ENCODE results near the gene PRR19.

Gene PRR19

DNA sequence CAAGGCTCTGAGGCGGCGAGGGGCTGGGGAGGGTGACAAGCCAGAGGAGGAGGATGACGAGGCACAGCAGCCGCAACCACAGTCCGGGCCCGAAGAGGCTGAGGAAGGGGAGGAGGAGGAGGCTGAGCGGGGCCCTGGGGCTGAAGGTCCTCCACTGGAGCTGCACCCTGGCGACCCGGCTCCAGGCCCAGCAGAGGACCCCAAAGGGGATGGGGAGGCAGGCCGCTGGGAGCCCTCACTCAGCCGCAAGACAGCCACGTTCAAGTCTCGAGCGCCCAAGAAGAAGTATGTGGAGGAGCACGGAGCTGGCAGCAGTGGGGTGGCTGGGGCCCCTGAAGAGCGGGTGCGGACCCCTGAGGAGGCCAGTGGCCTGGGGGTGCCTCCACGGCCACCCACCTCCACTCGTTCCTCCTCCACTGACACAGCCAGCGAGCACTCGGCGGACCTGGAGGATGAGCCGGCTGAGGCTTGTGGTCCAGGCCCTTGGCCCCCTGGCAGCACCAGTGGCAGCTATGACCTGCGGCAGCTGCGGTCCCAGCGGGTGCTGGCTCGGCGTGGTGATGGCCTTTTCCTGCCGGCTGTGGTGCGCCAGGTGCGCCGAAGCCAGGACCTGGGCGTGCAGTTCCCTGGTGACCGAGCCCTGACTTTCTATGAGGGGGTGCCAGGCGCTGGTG lies 29.9 kb upstream of the PRR19 start:
- DNase-seq = no peak

DNA sequence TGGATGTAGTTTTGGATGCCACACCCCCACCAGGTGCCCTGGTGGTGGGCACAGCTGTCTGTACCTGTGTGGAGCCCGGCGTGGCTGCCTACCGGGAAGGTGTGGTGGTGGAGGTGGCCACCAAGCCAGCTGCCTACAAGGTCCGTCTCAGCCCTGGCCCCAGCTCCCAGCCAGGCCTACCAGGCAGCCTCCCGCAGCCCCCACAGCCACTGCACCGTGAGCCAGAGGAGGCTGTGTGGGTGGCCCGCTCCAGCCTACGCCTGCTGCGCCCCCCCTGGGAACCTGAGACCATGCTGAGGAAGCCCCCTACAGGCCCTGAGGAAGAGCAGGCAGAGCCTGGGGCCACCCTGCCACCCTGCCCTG lies 29.4 kb upstream of the PRR19 start:
- no peak for DNase-seq

DNA sequence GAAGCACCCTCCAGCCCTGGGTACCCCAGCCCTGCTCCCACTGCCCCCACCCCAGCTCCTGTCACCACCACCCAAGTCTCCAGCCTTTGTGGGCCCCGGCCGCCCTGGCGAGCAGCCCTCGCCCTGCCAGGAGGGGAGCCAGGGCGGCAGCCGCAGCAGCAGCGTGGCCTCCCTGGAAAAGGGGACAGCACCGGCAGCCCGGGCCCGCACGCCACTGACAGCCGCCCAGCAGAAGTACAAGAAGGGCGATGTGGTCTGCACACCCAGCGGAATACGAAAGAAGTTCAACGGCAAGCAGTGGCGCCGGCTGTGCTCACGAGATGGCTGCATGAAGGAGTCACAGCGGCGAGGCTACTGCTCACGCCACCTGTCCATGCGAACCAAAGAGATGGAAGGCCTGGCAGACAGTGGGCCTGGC lies 28.9 kb upstream of the PRR19 start:
- DNase-seq = no peak

DNA sequence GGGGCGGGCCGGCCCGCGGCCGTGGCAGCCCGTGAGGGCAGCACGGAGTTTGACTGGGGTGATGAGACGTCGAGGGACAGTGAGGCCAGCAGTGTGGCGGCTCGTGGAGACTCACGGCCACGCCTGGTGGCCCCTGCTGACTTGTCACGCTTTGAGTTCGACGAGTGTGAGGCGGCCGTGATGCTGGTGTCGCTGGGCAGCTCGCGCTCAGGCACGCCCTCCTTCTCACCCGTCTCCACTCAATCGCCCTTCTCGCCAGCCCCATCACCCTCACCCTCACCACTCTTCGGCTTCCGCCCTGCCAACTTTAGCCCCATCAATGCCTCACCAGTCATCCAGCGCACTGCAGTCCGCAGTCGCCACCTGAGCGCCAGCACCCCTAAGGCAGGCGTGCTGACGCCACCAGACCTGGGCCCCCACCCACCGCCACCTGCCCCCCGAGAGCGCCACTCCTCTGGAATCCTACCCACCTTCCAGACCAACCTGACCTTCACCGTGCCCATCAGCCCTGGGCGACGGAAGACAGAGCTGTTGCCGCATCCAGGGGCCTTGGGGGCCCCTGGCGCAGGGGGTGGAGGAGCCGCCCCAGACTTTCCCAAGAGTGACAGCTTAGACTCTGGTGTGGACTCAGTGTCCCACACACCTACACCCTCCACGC lies 28.4 kb upstream of the PRR19 start:
- no peak for DNase-seq

DNA sequence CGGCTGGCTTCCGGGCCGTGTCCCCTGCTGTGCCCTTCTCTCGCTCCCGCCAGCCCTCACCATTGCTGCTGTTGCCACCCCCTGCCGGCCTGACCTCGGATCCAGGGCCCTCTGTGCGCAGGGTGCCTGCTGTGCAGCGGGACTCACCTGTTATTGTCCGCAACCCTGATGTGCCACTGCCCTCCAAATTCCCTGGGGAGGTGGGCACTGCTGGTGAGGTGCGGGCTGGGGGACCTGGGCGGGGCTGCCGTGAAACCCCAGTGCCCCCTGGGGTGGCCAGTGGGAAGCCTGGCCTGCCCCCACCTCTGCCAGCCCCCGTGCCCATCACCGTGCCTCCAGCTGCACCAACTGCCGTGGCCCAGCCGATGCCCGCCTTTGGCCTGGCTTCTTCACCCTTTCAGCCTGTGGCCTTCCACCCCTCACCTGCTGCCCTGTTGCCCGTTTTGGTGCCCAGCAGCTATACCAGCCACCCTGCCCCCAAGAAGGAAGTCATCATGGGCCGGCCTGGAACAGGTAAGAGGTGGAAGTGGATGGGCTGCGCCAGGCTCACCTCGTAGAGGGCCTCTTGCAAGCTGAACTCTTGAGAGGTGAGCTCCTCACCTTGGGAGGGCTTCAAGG lies 27.8 kb upstream of the PRR19 start:
- DNase-seq = no peak

DNA sequence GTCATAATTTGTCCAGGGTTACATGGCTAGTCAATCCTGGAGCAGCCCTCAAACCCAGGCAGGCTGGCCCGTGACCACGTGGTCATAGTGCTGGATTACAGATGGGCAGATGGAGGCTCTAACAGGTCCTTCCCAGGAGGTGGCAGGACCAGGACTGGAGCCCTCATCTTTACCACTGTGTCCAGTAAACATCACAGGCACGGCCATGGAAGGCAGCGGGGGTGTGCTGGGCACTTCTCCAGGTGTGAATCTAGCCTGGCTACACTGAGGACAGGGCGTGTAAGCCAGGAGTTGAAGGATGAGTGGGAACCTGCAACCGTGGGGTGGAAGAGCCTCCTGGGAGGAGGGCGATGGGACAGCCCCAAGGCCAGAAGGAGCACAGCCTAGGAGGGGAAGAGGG lies 26.8 kb upstream of the PRR19 start:
- no peak for DNase-seq

DNA sequence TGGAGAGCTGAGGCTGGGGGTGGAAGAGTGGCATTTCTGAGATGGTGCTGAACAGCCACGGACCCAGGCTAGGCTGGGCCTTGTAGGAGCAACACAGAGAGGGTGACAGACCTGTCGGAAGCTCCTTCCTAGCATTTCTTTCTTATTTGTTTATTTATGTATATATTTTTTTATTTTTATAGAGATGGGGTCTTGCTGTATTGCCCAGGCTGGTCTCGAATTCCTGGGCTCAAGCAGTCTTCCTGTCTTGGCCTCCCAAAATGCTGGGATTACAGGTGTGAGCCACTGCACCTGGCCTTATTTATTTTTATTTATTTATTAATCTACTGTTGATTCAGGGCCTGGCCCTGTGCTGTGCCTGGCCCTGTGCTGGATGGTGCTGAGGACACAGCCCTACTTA lies 26.4 kb upstream of the PRR19 start:
- DNase-seq = no peak

DNA sequence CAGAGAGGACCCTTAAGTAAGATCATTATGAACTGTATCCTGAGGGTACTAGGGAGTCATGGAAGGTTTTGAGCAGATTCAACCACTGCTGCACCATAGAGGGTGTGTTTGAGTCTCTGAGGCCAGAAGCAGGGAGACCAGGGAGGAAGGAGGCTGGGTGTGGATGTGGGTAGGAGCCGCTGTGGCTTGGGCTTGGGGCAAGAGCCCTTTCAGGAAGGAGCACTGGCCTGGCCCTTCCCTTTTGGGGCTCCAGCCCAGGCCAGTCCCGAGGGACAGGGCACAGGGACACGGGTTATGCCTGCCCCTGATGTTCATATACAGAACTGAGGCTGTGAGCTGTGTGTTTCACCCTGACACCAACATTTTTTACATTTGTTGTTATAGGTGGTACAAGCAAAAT lies 25.6 kb upstream of the PRR19 start:
- no peak for DNase-seq

DNA sequence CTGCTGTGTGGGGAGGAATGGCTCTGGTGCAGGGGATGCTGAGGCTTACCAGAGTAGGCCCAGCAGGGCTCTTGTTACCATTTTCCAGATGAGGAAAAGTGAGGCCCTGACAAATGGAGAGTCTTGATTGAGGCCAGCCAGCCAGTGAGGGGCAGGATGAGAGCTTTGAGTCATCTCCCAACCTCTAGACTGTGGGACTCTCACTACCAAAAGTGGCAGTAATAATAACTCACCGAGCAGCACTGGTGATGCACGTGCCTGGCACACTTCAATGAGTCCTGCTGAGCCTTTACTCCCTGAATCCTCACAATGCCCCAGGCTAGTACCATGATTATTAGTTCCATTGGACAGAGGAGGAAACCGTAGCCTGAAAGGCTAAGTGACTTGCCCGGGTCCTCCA lies 25.1 kb upstream of the PRR19 start:
- no peak for DNase-seq

DNA sequence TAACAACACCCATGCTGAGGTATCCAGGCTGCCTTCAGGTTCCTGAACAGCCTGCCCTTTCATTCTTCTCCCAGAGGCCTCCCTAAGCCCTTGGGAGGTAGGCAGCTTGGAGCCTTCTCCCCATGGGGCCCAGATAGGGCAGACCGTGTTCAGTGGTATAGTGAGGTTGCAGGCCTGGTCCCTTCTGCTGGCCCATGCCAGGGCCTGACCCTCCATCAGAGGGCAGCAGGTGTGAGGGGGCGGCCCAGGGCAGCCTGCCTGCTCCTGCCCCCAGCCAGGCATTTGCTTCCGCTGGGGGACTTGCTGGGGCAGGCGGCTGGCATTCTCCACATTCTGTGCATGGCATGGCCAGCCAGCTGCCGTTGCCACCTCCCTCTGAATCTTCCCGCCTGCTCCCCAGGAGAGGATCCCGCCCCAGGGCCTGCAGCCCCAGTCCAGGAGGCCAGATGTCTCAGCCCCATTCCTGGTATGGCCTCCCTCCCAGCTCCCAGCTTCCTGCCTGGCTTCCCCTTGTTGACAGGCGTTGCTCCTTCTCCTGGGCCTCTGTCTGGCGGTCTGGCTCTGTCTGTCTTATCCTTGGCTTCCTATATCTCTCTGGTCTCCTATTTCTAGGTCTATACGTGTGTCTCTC lies 24.0 kb upstream of the PRR19 start:
- DNase-seq = no peak

DNA sequence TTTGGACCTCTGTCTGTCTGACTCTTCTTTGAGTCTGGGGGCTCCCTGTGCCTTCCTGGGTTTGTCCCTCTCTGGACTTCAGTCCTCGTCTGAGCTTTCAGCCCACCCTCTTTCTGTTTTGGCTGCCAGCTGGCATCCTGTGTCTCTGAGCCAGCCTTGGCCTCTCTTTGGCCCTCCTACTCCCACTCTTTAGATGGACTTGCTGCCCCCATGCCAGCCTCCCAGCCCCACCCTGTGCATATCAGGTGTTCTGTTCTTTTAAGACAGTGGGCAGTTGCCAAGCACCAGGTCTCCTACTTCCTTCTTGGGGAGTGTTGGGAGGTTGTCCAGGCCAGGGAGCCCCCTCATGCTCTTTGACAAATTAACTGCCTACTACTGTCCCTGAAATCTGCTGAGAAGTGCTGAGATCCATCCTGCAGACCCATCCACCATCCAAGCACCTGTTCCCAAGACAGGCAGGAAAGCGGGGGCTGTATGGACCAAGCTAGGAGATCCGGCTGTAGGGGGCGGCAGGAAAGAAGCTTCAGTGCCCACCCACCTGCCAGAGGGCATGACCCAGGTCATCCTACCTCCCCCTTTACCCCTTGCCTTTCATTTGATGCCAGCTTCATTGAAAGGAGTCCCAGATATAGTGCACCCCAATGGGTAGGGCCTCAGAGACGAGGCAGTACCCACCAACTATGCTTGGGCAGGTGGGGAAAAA lies 23.3 kb upstream of the PRR19 start:
- no peak for DNase-seq

DNA sequence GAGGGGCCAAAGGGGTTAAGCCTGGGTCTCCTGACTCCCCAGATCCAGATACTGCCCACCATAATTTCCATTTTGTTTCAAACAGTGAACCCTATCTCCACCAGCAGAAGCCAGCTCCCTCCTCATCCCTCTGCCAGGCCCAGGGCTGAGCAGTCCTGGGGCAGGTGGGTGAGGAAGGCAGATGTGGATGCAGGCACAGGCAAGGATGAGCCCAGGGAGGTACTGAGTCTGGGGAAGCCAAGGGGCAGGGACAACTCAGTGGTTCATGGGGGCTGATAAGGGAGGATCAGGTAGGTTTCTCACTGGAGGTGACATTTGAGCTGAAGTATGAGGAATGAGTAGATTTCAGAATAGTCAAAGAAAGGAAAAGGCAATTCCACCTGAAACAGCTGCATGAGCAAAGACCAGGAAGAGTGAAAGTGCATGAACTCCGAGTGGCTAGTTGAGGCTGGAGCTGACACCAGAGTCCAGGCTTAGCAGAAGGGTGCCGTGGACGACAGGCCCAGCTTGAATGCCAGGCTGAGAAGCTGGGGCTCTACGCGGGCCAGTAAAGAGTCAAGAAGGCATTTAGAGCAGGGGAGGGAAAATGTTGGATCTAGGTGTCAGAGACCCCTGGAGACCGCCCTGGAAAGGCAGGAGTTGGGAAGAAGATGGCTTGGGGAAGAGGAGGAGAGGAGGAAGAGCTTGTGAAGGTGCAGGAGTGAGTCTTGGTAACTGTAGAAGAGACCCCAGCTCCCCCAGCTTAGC lies 22.6 kb upstream of the PRR19 start:
- DNase-seq = no peak

DNA sequence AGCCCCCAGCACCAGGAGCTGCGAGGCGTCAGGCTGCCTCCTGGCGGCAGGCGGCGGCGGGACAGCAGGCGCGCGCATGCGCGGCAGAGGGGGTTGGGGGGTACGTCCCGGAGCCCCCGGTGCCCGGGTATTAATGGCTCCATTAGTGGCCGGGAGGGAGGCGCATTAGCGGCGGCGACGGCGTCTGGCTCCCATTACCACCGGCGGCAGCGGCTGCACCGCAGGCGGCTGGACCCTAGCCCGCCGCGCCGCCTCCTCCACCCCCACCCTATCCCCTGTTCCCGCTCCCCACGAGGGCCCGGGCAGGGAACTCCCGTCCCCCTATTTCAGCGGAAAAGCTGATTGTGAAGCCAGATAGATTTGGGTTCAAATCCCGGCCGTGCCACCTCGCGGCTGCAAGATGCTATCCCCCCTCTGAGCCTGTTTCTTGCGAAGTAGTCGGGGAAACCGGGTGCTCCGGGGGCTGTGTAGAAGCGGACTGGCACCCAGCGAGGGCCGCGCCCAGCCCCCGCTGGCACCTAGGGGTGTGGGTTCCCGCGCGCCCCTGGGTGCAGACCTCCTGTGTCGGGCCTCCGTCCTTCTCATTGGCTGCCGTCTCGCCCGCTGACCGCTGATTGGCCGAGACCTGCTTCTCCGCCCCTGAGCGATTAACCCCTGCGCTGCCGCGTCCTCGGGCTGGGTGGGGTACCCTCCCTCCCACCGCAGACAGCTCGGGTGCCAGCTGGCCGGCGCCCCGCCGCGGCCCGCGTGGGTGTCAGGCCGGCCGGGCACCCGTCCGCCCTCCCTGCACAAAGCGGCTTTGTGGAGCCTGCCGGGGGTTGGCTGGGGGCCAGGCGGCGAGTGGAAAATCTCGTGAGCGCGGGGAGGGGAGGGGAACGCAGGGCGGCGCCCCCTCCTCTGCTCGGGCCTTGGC lies 21.8 kb upstream of the PRR19 start:
- DNase-seq = peak; percentile 94

DNA sequence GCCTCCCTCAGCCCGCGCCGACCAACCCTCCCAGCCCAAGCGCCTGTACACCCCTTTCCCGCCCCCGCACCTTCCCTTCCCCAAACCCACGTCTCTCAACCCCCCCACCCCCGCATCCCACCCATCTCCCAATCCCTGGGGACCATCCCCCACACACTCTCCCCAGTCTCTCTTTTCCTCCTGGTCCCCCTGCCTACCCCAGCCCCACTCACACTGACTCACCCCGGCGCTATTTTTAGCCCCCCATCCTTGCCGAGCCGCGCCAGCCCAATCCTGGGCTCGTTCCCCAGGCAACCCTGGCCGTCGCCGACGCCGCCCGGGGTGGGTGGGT lies 21.2 kb upstream of the PRR19 start:
- peak; percentile 64 for DNase-seq

DNA sequence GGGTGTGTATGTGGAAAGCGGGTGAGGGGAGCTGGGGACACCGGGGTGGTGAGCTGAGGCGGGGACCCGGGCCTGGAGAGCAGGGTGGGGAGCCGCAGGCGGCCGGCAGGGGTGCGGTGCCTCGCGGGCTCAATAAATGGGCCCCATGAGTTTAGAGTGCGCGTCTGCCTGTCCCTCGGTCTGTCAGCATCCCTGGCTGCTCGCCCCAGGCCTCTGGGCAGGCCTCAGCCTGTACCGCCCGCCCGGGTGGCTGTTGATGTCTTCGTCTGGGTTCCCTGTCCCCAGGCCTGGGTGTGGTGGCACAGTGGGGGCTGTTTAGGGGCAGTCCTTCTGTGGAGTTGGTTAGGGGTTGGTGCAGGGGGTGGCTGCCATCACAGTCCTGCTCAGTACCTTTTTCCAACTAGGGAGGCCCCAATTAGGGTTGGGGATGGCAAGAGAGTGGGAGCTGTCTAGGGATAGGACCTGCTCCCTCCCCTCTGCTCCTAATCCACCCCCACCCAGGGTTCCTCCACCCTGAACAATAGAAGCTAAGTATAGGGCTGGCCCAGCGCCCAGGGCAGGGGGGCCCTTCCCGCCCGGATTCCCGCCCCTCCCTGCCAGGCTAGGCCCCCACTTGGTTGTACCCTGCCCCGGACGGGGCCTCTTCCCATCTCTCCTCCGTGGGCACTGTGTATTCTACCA lies 20.6 kb upstream of the PRR19 start:
- peak; percentile 64 for DNase-seq

DNA sequence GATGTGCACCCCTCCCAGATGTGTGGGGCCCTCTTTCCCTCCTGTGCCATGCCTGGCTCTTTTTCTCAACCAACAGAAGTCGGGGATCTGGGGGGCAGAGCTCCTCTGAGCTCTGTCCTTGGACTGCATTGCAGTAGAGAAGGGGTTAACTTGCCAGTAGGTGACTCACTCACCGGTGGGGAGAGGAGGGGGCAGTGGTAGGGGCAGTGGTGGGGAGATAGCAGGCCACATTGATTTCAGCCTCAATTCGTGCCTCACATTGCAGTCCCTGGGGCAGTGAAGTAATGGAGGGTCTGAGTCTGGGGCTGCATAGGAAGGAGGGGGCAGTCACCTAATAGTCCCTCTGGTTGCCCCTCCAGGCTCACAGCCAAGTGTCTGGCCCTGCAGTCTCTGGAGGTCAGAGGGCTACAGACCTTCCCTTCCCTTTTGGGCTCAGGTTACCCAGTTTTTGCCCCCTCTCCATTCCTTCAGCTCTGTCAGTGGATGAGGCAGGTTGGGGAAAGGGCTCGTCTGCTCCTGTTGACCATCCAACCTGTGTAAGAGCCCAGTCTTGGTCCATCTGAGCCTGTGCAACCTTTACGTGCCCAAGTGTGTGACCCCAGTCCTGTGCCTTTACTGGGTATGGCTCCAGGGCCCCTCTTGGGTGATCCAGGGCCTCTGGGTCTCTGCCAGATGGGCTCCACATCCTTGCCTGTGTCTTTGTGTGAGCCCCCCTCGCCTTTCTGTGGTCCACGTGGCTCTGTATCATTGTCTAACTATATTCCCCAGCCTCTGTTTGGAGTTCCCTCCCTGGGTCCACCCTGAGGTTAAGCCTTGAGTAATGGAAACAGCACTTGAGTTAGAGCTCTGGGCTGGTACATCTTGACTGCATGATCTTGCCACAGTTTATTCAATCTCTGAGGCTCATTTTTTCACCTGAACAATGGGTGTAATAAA lies 19.8 kb upstream of the PRR19 start:
- peak; percentile 77 for DNase-seq

DNA sequence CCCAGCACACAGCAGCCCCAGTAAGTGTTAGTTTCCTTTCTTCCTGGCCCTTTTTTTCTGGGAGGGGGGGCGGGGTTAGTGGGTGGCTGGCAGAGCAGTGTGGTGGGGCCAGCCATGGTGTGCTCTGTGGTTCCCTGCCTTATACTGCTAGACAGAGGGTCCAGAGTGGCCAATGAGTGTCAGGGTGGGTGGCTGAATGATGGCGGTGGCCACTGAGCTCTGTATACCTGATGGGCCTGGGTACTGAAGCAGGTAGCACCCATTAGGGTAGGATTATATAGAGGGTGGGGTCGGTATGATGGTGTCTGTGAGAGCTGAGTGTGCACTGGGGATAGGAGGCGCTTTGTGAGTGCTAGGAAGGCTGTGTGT lies 19.1 kb upstream of the PRR19 start:
- DNase-seq = no peak

DNA sequence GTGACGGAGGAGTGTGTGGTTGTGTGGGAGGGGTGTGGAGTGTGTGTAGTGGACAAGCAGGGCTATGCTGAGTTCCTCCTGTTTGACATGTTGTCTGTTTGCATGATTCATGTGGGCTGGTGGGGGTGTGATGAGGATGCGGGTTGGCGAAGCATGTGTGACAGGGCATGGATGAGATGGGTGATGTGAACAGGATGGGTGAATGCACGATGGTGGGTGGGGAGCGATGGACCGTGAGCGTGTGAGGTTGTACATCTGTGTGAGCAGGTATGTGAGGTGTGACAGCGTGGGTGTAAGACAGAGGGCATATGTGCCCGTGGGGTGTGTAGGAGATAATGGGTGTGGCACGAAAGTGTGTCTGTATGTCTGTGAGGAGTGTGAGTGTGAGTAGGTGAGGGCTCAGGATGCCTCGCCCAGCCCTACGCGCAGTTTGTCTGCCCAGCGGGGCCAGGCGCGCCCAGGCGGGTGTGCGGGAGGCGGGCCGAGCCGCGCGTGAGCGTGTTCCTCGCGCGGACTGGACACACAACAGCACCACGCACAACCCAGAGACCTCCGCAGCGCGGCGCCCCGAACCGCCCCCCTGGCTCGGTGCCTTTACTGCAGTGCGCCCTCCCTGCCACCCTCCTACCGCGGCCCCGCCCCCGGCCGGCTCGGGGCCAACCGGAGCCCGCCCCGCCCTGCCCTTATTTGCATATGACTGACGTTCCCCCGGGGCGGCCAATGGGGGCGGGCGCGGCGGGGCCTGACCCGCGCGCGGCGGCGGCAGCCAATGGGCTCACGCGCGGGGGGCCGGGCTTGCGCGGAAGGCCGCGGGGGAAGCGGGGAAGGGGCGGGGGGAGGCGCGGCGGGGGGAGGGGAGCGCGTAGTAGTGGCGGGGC lies 18.5 kb upstream of the PRR19 start:
- peak; percentile 97 for DNase-seq

DNA sequence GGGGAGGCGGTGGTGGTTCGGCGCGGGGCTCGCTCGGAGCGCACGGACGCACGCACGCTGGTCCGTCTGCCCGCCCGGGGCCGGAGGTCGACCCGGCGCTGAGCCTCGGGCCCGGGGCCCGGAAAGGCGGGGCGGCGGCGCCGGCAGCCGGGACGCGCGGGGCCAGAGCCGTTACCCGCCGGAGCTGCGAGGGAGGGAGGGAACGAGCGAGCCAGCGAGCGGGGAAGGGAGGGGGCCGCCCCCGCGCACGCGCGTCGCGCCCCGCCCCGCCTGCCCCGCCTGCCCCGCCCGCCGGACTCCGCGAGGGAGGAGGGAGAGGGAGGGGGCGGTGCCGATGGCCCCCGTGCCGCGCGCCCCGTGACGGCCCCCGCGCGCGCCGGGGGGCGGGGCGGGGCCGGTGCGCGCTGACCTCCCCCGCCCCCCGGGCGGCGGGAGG lies 17.8 kb upstream of the PRR19 start:
- peak; percentile 88 for DNase-seq
